Stimulated activated memory B cell treated with anti-CD40 and anti-IgM and Interleukin-4, amounts not matched to agents 10 μg/mL and 1 μg/mL and 100 μg/mL, for 72 hours (primary cell): ENCODE data around the gene RASL11B.

Experiments
- ATAC-seq: fragments of 150-1000 bp; cut with Tn5 transposase; 2 replicates; pipeline ENCODE4 v1.10.0; 2021
- H3K27ac Mint-ChIP-seq: one replicate; pipeline ENCODE4 v1.8.0; 2022; ENCODE audit warnings: mild to moderate bottlenecking, mixed read lengths
- H3K27me3 Mint-ChIP-seq: one replicate; pipeline ENCODE4 v1.8.0; 2022; ENCODE audit warnings: mixed read lengths
- H3K36me3 Mint-ChIP-seq: one replicate; pipeline ENCODE4 v1.8.0; 2022; ENCODE audit warnings: mixed read lengths
- H3K4me1 Mint-ChIP-seq: one replicate; pipeline ENCODE4 v1.8.0; 2022; ENCODE audit warnings: mixed read lengths
- H3K4me3 Mint-ChIP-seq: one replicate; pipeline ENCODE4 v1.8.0; 2022; ENCODE audit warnings: mild to moderate bottlenecking, moderate library complexity, mixed read lengths
- H3K9me3 Mint-ChIP-seq: one replicate; pipeline ENCODE4 v1.8.0; 2022; ENCODE audit warnings: mixed read lengths

RASL11B gene

GRCh38 chr4:52861171-52861823 lies 820 bp upstream of the RASL11B start:
- ATAC-seq = no peak
- Mint-ChIP-seq H3K4me3 (peak overlapping the region; percentile 78), H3K9me3 (peaks cover 4% of the 10 kb centered on the region), H3K27me3 (peaks cover 42% of the 10 kb centered on the region), H3K36me3 (no peaks in the 10 kb centered on the region), H3K27ac (no peak overlapping the region), H3K4me1 (peaks cover 11% of the 10 kb centered on the region)

- peaks cover 11% of the 10 kb centered on the region for H3K4me1 Mint-ChIP-seq
- H3K9me3 Mint-ChIP-seq = peaks cover 1% of the 10 kb centered on the region
- H3K4me3 Mint-ChIP-seq = peak overlapping the region; percentile 78
- no peak for ATAC-seq
- no peak overlapping the region for H3K27ac Mint-ChIP-seq
- H3K36me3 Mint-ChIP-seq = no peaks in the 10 kb centered on the region
- peaks cover 31% of the 10 kb centered on the region for H3K27me3 Mint-ChIP-seq
These were observed 583 bp downstream of the RASL11B start for GRCh38 chr4:52862639-52863161.

GRCh38 chr4:52863324-52863723 lies 1.2 kb downstream of the RASL11B start:
- Mint-ChIP-seq H3K9me3 (no peaks in the 10 kb centered on the region), H3K27ac (no peak overlapping the region), H3K4me3 (no peak overlapping the region), H3K4me1 (peaks cover 11% of the 10 kb centered on the region), H3K27me3 (peaks cover 25% of the 10 kb centered on the region), H3K36me3 (no peaks in the 10 kb centered on the region)
- ATAC-seq = no peak

DNA sequence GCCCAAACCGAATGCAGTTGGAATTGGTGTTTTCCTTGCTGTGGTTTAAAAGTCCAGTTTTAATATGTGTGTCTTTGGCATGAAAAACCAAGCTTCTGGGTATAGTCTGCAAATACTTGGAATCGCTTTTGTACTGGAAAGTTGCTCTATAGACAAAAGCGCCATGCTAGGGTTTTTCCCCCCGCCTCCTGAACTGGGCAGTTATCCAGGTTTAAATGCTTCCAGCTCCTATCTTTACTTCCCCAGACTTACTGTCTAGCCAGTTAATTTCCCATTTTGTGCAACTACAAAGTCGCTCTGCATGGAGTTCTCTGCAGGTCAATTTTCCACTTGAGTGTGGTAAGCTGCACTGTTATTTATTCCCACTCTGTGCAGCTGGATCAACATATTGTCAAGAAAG lies 2.7 kb downstream of the RASL11B start:
- no peak for ATAC-seq
- peaks cover 11% of the 10 kb centered on the region for H3K4me1 Mint-ChIP-seq
- no peaks in the 10 kb centered on the region for H3K9me3 Mint-ChIP-seq
- no peak overlapping the region for H3K27ac Mint-ChIP-seq
- H3K27me3 Mint-ChIP-seq = peaks cover 15% of the 10 kb centered on the region
- H3K4me3 Mint-ChIP-seq = no peak overlapping the region
- H3K36me3 Mint-ChIP-seq = no peaks in the 10 kb centered on the region

GRCh38 chr4:52865300-52865699 lies 3.2 kb downstream of the RASL11B start:
- no peak overlapping the region for H3K4me3 Mint-ChIP-seq
- no peak for ATAC-seq
- H3K27ac Mint-ChIP-seq = no peak overlapping the region
- H3K27me3 Mint-ChIP-seq = peaks cover 13% of the 10 kb centered on the region
- peaks cover 11% of the 10 kb centered on the region for H3K4me1 Mint-ChIP-seq
- H3K9me3 Mint-ChIP-seq = no peaks in the 10 kb centered on the region
- H3K36me3 Mint-ChIP-seq = no peaks in the 10 kb centered on the region

- H3K27ac Mint-ChIP-seq = no peak overlapping the region
- peaks cover under 1% of the 10 kb centered on the region for H3K4me1 Mint-ChIP-seq
- peaks cover 12% of the 10 kb centered on the region for H3K36me3 Mint-ChIP-seq
- H3K9me3 Mint-ChIP-seq = no peaks in the 10 kb centered on the region
- ATAC-seq = no peak
- no peak overlapping the region for H3K4me3 Mint-ChIP-seq
- H3K27me3 Mint-ChIP-seq = no peaks in the 10 kb centered on the region
These were observed 4.6 kb downstream of the RASL11B start for GRCh38 chr4:52866734-52867133.

DNA sequence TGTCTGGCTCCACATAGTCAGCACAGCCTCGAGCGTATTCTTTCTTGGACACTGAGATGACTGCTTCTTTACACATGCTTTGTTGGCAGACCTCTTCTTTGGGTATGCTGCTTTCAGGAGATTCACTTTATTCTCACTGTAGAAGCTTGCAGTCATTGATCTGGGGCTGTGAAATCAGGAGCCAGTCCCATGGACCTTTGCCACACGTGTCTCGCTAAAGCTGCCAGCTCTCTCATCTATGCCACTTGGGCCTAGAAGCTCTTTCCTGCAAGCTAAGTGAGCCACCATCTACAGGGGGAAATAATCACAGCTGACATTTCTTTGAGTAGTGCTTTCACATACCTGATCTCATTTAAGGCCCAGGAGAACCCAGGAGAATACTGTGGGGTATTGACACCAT lies 5.0 kb downstream of the RASL11B start:
- Mint-ChIP-seq H3K27me3 (no peaks in the 10 kb centered on the region), H3K4me3 (no peak overlapping the region), H3K4me1 (no peaks in the 10 kb centered on the region), H3K36me3 (peaks cover 16% of the 10 kb centered on the region), H3K9me3 (no peaks in the 10 kb centered on the region), H3K27ac (no peak overlapping the region)
- ATAC-seq = no peak

GRCh38 chr4:52868133-52868532 lies 6.0 kb downstream of the RASL11B start:
- Mint-ChIP-seq H3K9me3 (no peaks in the 10 kb centered on the region), H3K27ac (no peak overlapping the region), H3K27me3 (no peaks in the 10 kb centered on the region), H3K36me3 (peaks cover 23% of the 10 kb centered on the region), H3K4me1 (no peaks in the 10 kb centered on the region), H3K4me3 (no peak overlapping the region)
- ATAC-seq = no peak

GRCh38 chr4:52869196-52869595 lies 7.1 kb downstream of the RASL11B start:
- H3K27me3 Mint-ChIP-seq = no peaks in the 10 kb centered on the region
- no peak overlapping the region for H3K27ac Mint-ChIP-seq
- H3K4me1 Mint-ChIP-seq = no peaks in the 10 kb centered on the region
- no peak overlapping the region for H3K4me3 Mint-ChIP-seq
- peaks cover 34% of the 10 kb centered on the region for H3K36me3 Mint-ChIP-seq
- no peaks in the 10 kb centered on the region for H3K9me3 Mint-ChIP-seq
- no peak for ATAC-seq

DNA sequence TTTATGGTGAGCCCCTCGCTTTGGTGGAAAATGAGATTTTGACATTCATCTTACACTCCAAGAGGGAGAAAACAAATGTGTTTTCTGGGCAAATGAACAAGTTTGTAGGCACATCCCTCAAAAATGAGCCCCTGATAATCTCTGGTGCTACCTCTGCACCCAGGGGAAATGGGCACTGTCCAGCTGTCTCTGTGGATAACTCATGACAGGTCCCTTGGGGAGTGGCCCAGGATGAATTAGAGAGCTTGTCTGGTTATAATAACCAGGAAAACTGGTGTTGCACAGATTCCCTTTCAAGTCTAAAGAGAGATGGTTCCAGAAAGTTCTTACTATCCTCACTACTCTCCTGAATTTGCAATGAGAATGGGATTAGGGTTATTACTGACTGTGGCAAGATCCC lies 7.5 kb downstream of the RASL11B start:
- H3K36me3 Mint-ChIP-seq = peaks cover 34% of the 10 kb centered on the region
- H3K4me1 Mint-ChIP-seq = no peaks in the 10 kb centered on the region
- H3K4me3 Mint-ChIP-seq = no peak overlapping the region
- H3K27ac Mint-ChIP-seq = no peak overlapping the region
- ATAC-seq = no peak
- H3K27me3 Mint-ChIP-seq = no peaks in the 10 kb centered on the region
- H3K9me3 Mint-ChIP-seq = no peaks in the 10 kb centered on the region

DNA sequence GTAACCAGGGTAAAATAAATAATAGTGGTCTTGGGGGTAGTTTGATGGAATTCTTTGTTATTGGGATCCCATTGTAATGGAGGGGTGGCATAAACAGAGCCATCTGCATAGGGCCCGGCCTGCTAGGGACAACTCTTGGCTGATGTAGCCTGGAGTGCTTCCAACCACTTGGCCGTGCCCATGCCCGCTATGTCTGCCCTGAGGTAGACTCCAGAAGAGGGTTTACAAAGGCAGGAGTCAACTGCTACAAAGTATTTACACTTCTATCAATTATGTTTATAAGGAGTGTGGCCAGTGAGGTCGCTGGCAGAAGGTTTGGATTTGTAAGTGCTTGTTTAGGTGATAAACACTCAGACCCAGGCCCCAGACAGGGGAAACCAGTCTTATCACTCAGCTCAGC lies 8.1 kb downstream of the RASL11B start:
- Mint-ChIP-seq H3K27ac (no peak overlapping the region), H3K27me3 (no peaks in the 10 kb centered on the region), H3K4me3 (no peak overlapping the region)

GRCh38 chr4:52873191-52873590 lies 11.1 kb downstream of the RASL11B start:
- H3K36me3 Mint-ChIP-seq = peaks cover 55% of the 10 kb centered on the region
- H3K27me3 Mint-ChIP-seq = no peaks in the 10 kb centered on the region
- no peak overlapping the region for H3K4me3 Mint-ChIP-seq
- ATAC-seq = no peak
- H3K27ac Mint-ChIP-seq = no peak overlapping the region
- H3K9me3 Mint-ChIP-seq = no peaks in the 10 kb centered on the region
- H3K4me1 Mint-ChIP-seq = no peaks in the 10 kb centered on the region

More for the DNA sequence above, 8.1 kb downstream of the RASL11B start:
- Mint-ChIP-seq H3K4me1 (no peaks in the 10 kb centered on the region), H3K36me3 (peaks cover 35% of the 10 kb centered on the region), H3K9me3 (no peaks in the 10 kb centered on the region)
- no peak for ATAC-seq

DNA sequence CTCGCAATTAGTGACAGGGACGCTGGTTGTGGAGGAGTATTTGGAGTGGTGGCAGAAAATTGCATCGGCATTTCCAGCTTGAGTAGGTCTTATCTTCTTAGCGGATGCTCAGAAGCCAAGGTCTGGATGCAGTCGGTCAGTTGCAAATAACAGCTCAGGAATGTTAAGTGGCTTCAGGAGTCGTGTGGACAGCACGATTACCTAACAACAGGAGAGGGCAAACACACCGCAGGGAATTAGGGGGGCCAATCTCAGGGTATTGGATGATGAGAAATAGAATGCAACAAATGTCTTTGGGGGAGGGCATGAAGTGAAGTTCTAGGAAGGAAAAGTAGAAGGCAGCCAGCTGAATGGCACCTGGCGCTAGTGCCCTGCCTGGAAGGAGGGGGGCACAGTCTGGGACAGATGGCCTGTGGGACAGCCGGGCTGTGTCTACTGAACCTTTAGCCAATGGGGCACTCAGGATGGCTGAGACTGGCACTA lies 11.8 kb downstream of the RASL11B start:
- H3K27ac Mint-ChIP-seq = no peak overlapping the region
- no peaks in the 10 kb centered on the region for H3K9me3 Mint-ChIP-seq
- H3K36me3 Mint-ChIP-seq = peaks cover 58% of the 10 kb centered on the region
- H3K4me3 Mint-ChIP-seq = no peak overlapping the region
- H3K4me1 Mint-ChIP-seq = no peaks in the 10 kb centered on the region
- no peak for ATAC-seq
- H3K27me3 Mint-ChIP-seq = no peaks in the 10 kb centered on the region

DNA sequence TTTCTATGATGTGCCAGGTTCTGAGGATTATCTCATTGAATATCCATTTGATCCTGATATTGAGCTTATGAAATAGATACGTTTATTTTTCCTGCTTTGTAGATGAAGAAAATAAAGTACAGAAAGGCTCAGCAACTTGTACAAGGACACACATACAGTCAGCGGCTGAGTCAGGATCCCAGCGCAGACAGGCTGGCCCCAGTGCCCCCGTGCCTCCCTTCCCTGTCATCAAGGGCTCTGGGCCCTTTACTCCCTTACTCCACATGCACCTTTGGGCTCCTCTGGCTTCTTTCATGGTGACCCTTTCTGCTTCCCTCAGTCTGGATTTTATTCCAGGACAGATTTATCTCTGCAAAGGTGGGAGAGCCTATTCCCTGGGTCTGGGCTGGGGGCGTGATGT lies 12.8 kb downstream of the RASL11B start:
- Mint-ChIP-seq H3K9me3 (no peaks in the 10 kb centered on the region), H3K4me1 (no peaks in the 10 kb centered on the region), H3K27ac (no peak overlapping the region), H3K36me3 (peaks cover 61% of the 10 kb centered on the region), H3K27me3 (no peaks in the 10 kb centered on the region), H3K4me3 (no peak overlapping the region)
- no peak for ATAC-seq

- Mint-ChIP-seq H3K4me1 (no peaks in the 10 kb centered on the region), H3K4me3 (no peak overlapping the region), H3K36me3 (peaks cover 56% of the 10 kb centered on the region), H3K27ac (no peak overlapping the region), H3K27me3 (no peaks in the 10 kb centered on the region), H3K9me3 (no peaks in the 10 kb centered on the region)
- ATAC-seq = no peak
These were observed 14.0 kb downstream of the RASL11B start for GRCh38 chr4:52876069-52876468.

- no peak for ATAC-seq
- Mint-ChIP-seq H3K4me1 (no peaks in the 10 kb centered on the region), H3K4me3 (no peak overlapping the region), H3K9me3 (no peaks in the 10 kb centered on the region), H3K27me3 (no peaks in the 10 kb centered on the region), H3K27ac (no peak overlapping the region), H3K36me3 (peaks cover 56% of the 10 kb centered on the region)
These were observed 14.9 kb downstream of the RASL11B start for GRCh38 chr4:52877036-52877435.
